ENCODE data around the gene SLC9B1. TPM values are rescaled to one million over a fixed set of nuclear protein-coding genes. Genes with fewer than 3 reads are reported as not detected.

SLC9B1 gene
- total and polyA plus RNA-seq, 2 of the 8 experiments (the other 6 are each of a cell fraction or from before 2014, with no cell fraction given), result 0.08 to 0.19 TPM

- TF ChIP-seq RFX5 (IDR thresholded peaks at IDR 0.05; ENCODE audit: borderline replicate concordance, low read depth, low read length), result no peak
- no peak for TF ChIP-seq MAFK (IDR thresholded peaks at IDR 0.05; ENCODE audit: low read depth, low read length)
- peak in 2 of 3 experiments; percentile 71 to 77; a peak in 3 of 4 replicates for TF ChIP-seq CTCF (IDR thresholded peaks at IDR 0.05; ENCODE audit: control extremely low read depth in 1 of 3, insufficient read depth in 1 of 3, low read depth in 1 of 3, low read length in 3 of 3)
- TF ChIP-seq RAD21 (IDR thresholded peaks at IDR 0.05 in 1 of 2, conservative IDR thresholded peaks at IDR 0.05 in 1 of 2; ENCODE audit: low read depth in 2 of 2, low read length in 2 of 2), result peak; percentile 58 to 62
- no peak for TF ChIP-seq POLR2A (IDR thresholded peaks at IDR 0.05; ENCODE audit: control extremely low read depth in 1 of 2, low read depth in 2 of 2, low read length in 2 of 2)
- no peak for TF ChIP-seq KDM5A (IDR thresholded peaks at IDR 0.05; ENCODE audit: low read length)
- H3K56ac ChIP-seq (replicated peaks; ENCODE audit: insufficient read length, low read depth, low read length), result no peak overlapping the region
- FAIRE-seq, result peak; percentile 90
- no peak overlapping the region for H3K4ac ChIP-seq (replicated peaks; ENCODE audit: insufficient read length, low read depth, low read length)
- no peak overlapping the region for H2BK5ac ChIP-seq (ENCODE audit: low read depth, low read length)
- H4K5ac ChIP-seq (ENCODE audit: insufficient read length, low read depth, low read length), result no peak overlapping the region
- H3K9me3 ChIP-seq (ENCODE audit: insufficient read depth in 2 of 2, low read depth in 1 of 2, low read length in 1 of 2), result no peaks in the 10 kb centered on the region
- no peak overlapping the region for H2AFZ ChIP-seq (ENCODE audit: low read length)
- H3K79me1 ChIP-seq (ENCODE audit: low read depth, low read length), result no peaks in the 10 kb centered on the region
- no peak for DNase-seq (ENCODE audit: low read depth in 1 of 2, low spot score in 2 of 2)
- no peak overlapping the region for H3K18ac ChIP-seq (ENCODE audit: extremely low read depth, low read length)
- H2BK20ac ChIP-seq (ENCODE audit: low read length), result no peak overlapping the region
- no peak overlapping the region for H3K9ac ChIP-seq (replicated peaks in 1 of 4; ENCODE audit: extremely low read depth in 1 of 4, low read depth in 3 of 4, low read length in 3 of 4)
- no peak overlapping the region for H3K23ac ChIP-seq (ENCODE audit: insufficient read length)
- no peak overlapping the region for H3K14ac ChIP-seq (ENCODE audit: insufficient read length)
- no peak overlapping the region for H4K91ac ChIP-seq (replicated peaks; ENCODE audit: insufficient read length, low read length)
- H3K4me2 ChIP-seq (ENCODE audit: insufficient read depth in 1 of 2, low read depth in 2 of 2, low read length in 2 of 2), result no peak overlapping the region
- 48% methylated on average over 5 of the region's 5 CpGs; no CpG with 5 or more reads in 1 of the 2 experiments for WGBS, 2 experiments (ENCODE audit: extremely low coverage in 1 of 2, insufficient coverage in 1 of 2, insufficient read length in 1 of 2, insufficient replicate concordance in 2 of 2, low coverage in 1 of 2, low lambda C conversion rate in 2 of 2, missing lambda C conversion rate in 1 of 2)
- no peak overlapping the region for H3K27ac ChIP-seq (ENCODE audit: low read depth, low read length)
- H3K4me1 ChIP-seq (replicated peaks in 1 of 4; ENCODE audit: control insufficient read depth in 3 of 4, insufficient read depth in 4 of 4, low read length in 3 of 4), result no peaks in the 10 kb centered on the region
- no peaks in the 10 kb centered on the region for H3K36me3 ChIP-seq (ENCODE audit: control insufficient read depth in 2 of 4, insufficient read depth in 4 of 4, low read length in 3 of 4)
- POLR2A ChIA-PET (ENCODE audit: partially characterized antibody), result no interaction called here
- H3K79me2 ChIP-seq (ENCODE audit: control insufficient read depth in 1 of 2, insufficient read depth in 2 of 2, low read length in 2 of 2), result no peaks in the 10 kb centered on the region
- no peaks in the 10 kb centered on the region for H3K23me2 ChIP-seq (ENCODE audit: low read depth, low read length)
- H2BK120ac ChIP-seq (replicated peaks; ENCODE audit: low read depth, low read length), result no peak overlapping the region
- no peaks in the 10 kb centered on the region for H4K20me1 ChIP-seq (replicated peaks in 1 of 2; ENCODE audit: control insufficient read depth in 1 of 2, insufficient read depth in 2 of 2, low read length in 2 of 2)
- no peak overlapping the region for H2AK5ac ChIP-seq (ENCODE audit: low read depth, low read length)
- no peak overlapping the region for H2BK15ac ChIP-seq (ENCODE audit: low read length)
- H3K4me3 ChIP-seq (ENCODE audit: extremely low read depth in 1 of 4, insufficient read depth in 2 of 4, low read depth in 3 of 4, low read length in 4 of 4), result no peak overlapping the region
- H4K8ac ChIP-seq (ENCODE audit: extremely low read depth, insufficient read depth, low read length), result no peak overlapping the region
- CTCF ChIA-PET (ENCODE audit: partially characterized antibody), result interaction anchor here (0.5 to 2.7 kb wide), 27 partner anchors 9 to 932 kb away, joined by 3 to 18 read pairs (median 4); partner anchors contain the start of gene BDH2
- H3K27me3 ChIP-seq (replicated peaks in 1 of 4; ENCODE audit: control insufficient read depth in 3 of 4, extremely low read depth in 1 of 4, insufficient read depth in 3 of 4, low read length in 3 of 4), result no peaks in the 10 kb centered on the region
- no peak overlapping the region for H2BK12ac ChIP-seq (ENCODE audit: low read depth, low read length)
These were observed 27.1 kb upstream of the SLC9B1 start for GRCh38 chr4:103046416-103047290.

Data from H1 (cell line).